Amniotic epithelial cell (primary cell): ENCODE measurements around the gene BRCA2.
A peak's percentile ranks its signal among the peaks of the same experiment; 100 is the strongest.
"Not testable (repeated sequence)": the region's sequence is repeated elsewhere in the genome, so short reads cannot be mapped to it uniquely, and the experiment has no call there.

Source experiments
- DNase-seq: peaks from one replicate; pipeline ENCODE4 v3.0.0-alpha.2; 2010; ENCODE audit warnings: low read depth

Gene BRCA2

GRCh38 chr13:32310134-32310706, 5.1 kb upstream of the BRCA2 start:
- DNase-seq: peak; percentile 60

GRCh38 chr13:32311188-32311897, 4.0 kb upstream of the BRCA2 start:
- no peak for DNase-seq

- DNase-seq: peak; percentile 75
Measured at GRCh38 chr13:32314271-32315237, 754 bp upstream of the BRCA2 start.

- DNase-seq: no peak
Measured at GRCh38 chr13:32316028-32316339, 676 bp downstream of the BRCA2 start.

GRCh38 chr13:32316501-32316900, 1.2 kb downstream of the BRCA2 start:
- no peak for DNase-seq

GRCh38 chr13:32317716-32318465, 2.6 kb downstream of the BRCA2 start:
- DNase-seq: no peak

- DNase-seq: no peak
Measured at GRCh38 chr13:32320528-32320927, 5.2 kb downstream of the BRCA2 start.

GRCh38 chr13:32323912-32324311, 8.6 kb downstream of the BRCA2 start:
- peak; percentile 50 for DNase-seq

GRCh38 chr13:32330441-32330840, 15.1 kb downstream of the BRCA2 start:
- DNase-seq: peak; percentile 97

- peak; percentile 65 for DNase-seq
Measured at GRCh38 chr13:32334671-32335070, 19.4 kb downstream of the BRCA2 start.

- no peak for DNase-seq
Measured at GRCh38 chr13:32340914-32341313, 25.6 kb downstream of the BRCA2 start.

- DNase-seq: no peak
Measured at GRCh38 chr13:32347651-32348050, 32.3 kb downstream of the BRCA2 start.

- DNase-seq: not testable (repeated sequence)
Measured at GRCh38 chr13:32350839-32351441, 35.6 kb downstream of the BRCA2 start.

- no peak for DNase-seq
Measured at GRCh38 chr13:32354040-32354439, 38.7 kb downstream of the BRCA2 start.

GRCh38 chr13:32355935-32356334, 40.6 kb downstream of the BRCA2 start:
- not testable (repeated sequence) for DNase-seq

GRCh38 chr13:32362574-32362973, 47.3 kb downstream of the BRCA2 start:
- DNase-seq: peak; percentile 2

- peak; percentile 2 for DNase-seq
Measured at GRCh38 chr13:32370805-32371204, 55.5 kb downstream of the BRCA2 start.

GRCh38 chr13:32376642-32377415, 61.5 kb downstream of the BRCA2 start:
- peak; percentile 1 for DNase-seq

GRCh38 chr13:32378012-32378411, 62.7 kb downstream of the BRCA2 start:
- DNase-seq: peak; percentile 2

GRCh38 chr13:32381539-32381938, 66.2 kb downstream of the BRCA2 start:
- DNase-seq: peak; percentile 45
